ENCODE data around the gene DNAH2. TPM values are rescaled to one million over a fixed set of nuclear protein-coding genes. Genes with fewer than 3 reads are reported as not detected.

DNAH2 gene
- total RNA-seq, 1 donor from 2014 or later = 0.29 TPM

GRCh38 chr17:7851438-7852261 is 134.1 kb downstream of the DNAH2 start:
- peak; percentile 89 for DNase-seq (ENCODE audit: low spot score, unreplicated experiment)
- Mint-ChIP-seq H3K4me3 (ENCODE audit: low read depth) (no peak overlapping the region), H3K27ac (peak overlapping the region; percentile 7), H3K27me3 (no peaks in the 10 kb centered on the region), H3K36me3 (ENCODE audit: insufficient read depth) (peaks cover 30% of the 10 kb centered on the region), H3K4me1 (ENCODE audit: low read depth) (peaks cover 6% of the 10 kb centered on the region), H3K9me3 (ENCODE audit: low read depth) (no peaks in the 10 kb centered on the region)
- TF ChIP-seq CTCF (IDR thresholded peaks at IDR 0.05; ENCODE audit: unreplicated experiment) = peak; percentile 96

DNA sequence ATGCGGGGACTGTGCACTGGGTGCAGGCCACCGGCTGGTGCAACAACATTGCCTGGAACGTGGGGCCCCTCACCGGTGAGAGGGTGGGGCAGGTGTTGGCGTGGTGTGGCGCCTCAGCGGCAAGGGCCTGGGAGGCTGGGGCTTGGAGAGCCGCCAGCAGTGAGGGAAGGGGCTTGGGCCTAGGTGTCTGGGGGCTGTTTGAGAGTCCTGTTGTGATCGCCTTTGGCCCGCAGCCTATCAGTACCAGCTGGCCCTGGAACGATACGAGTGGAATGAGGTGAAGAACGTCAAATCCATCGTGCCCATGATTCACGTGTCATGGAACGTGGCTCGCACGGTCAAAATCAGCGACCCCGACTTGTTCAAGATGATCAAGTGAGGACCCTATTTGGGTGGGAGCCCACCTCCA is 134.7 kb downstream of the DNAH2 start:
- H3K27ac Mint-ChIP-seq = no peak overlapping the region
- H3K4me3 Mint-ChIP-seq (ENCODE audit: low read depth) = no peak overlapping the region
- H3K4me1 Mint-ChIP-seq (ENCODE audit: low read depth) = peaks cover 6% of the 10 kb centered on the region
- no peak for DNase-seq (ENCODE audit: low spot score, unreplicated experiment)
- H3K36me3 Mint-ChIP-seq (ENCODE audit: insufficient read depth) = peaks cover 29% of the 10 kb centered on the region
- no peaks in the 10 kb centered on the region for H3K9me3 Mint-ChIP-seq (ENCODE audit: low read depth)
- H3K27me3 Mint-ChIP-seq = no peaks in the 10 kb centered on the region
- no peak for TF ChIP-seq CTCF (IDR thresholded peaks at IDR 0.05; ENCODE audit: unreplicated experiment)

DNA sequence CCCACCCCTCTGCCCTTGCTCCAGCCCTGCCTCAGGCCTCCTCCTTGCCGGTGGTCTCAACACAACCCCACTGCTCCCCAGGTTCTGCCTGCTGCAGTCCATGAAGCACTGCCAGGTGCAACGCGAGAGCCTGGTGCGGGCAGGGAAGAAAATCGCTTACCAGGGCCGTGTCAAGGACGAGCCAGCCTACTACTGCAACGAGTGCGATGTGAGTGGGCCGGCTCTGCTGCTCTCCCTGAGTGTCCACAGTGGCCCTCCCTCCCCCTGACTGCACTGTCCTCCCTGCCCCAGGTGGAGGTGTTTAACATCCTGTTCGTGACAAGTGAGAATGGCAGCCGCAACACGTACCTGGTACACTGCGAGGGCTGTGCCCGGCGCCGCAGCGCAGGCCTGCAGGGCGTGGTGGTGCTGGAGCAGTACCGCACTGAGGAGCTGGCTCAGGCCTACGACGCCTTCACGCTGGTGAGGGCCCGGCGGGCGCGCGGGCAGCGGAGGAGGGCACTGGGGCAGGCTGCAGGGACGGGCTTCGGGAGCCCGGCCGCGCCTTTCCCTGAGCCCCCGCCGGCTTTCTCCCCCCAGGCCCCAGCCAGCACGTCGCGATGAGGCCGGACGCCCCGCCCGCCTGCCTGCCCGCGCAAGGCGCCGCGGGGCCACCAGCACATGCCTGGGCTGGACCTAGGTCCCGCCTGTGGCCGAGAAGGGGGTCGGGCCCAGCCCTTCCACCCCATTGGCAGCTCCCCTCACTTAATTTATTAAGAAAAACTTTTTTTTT is 135.6 kb downstream of the DNAH2 start:
- Mint-ChIP-seq H3K36me3 (ENCODE audit: insufficient read depth) (peaks cover 29% of the 10 kb centered on the region), H3K4me1 (ENCODE audit: low read depth) (peaks cover 6% of the 10 kb centered on the region), H3K27ac (no peak overlapping the region), H3K9me3 (ENCODE audit: low read depth) (no peaks in the 10 kb centered on the region), H3K27me3 (no peaks in the 10 kb centered on the region), H3K4me3 (ENCODE audit: low read depth) (no peak overlapping the region)
- DNase-seq (ENCODE audit: low spot score, unreplicated experiment) = no peak
- no peak for TF ChIP-seq CTCF (IDR thresholded peaks at IDR 0.05; ENCODE audit: unreplicated experiment)

DNA sequence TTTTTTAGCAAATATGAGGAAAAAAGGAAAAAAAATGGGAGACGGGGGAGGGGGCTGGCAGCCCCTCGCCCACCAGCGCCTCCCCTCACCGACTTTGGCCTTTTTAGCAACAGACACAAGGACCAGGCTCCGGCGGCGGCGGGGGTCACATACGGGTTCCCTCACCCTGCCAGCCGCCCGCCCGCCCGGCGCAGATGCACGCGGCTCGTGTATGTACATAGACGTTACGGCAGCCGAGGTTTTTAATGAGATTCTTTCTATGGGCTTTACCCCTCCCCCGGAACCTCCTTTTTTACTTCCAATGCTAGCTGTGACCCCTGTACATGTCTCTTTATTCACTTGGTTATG is 136.1 kb downstream of the DNAH2 start:
- no peak for DNase-seq (ENCODE audit: low spot score, unreplicated experiment)
- H3K36me3 Mint-ChIP-seq (ENCODE audit: insufficient read depth) = peaks cover 26% of the 10 kb centered on the region
- H3K4me1 Mint-ChIP-seq (ENCODE audit: low read depth) = peaks cover 6% of the 10 kb centered on the region
- H3K27me3 Mint-ChIP-seq = no peaks in the 10 kb centered on the region
- H3K4me3 Mint-ChIP-seq (ENCODE audit: low read depth) = no peak overlapping the region
- H3K9me3 Mint-ChIP-seq (ENCODE audit: low read depth) = no peaks in the 10 kb centered on the region
- H3K27ac Mint-ChIP-seq = no peak overlapping the region
- no peak for TF ChIP-seq CTCF (IDR thresholded peaks at IDR 0.05; ENCODE audit: unreplicated experiment)

DNA sequence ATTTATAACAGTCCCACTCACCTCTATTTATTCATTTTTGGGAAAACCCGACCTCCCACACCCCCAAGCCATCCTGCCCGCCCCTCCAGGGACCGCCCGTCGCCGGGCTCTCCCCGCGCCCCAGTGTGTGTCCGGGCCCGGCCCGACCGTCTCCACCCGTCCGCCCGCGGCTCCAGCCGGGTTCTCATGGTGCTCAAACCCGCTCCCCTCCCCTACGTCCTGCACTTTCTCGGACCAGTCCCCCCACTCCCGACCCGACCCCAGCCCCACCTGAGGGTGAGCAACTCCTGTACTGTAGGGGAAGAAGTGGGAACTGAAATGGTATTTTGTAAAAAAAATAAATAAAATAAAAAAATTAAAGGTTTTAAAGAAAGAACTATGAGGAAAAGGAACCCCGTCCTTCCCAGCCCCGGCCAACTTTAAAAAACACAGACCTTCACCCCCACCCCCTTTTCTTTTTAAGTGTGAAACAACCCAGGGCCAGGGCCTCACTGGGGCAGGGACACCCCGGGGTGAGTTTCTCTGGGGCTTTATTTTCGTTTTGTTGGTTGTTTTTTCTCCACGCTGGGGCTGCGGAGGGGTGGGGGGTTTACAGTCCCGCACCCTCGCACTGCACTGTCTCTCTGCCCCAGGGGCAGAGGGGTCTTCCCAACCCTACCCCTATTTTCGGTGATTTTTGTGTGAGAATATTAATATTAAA is 136.7 kb downstream of the DNAH2 start:
- H3K9me3 Mint-ChIP-seq (ENCODE audit: low read depth) = no peaks in the 10 kb centered on the region
- H3K27me3 Mint-ChIP-seq = no peaks in the 10 kb centered on the region
- H3K4me1 Mint-ChIP-seq (ENCODE audit: low read depth) = peaks cover 6% of the 10 kb centered on the region
- no peak overlapping the region for H3K4me3 Mint-ChIP-seq (ENCODE audit: low read depth)
- no peak for DNase-seq (ENCODE audit: low spot score, unreplicated experiment)
- peaks cover 26% of the 10 kb centered on the region for H3K36me3 Mint-ChIP-seq (ENCODE audit: insufficient read depth)
- H3K27ac Mint-ChIP-seq = no peak overlapping the region
- no peak for TF ChIP-seq CTCF (IDR thresholded peaks at IDR 0.05; ENCODE audit: unreplicated experiment)

All from progenitor cell of endocrine pancreas (in vitro differentiated cells).